HL-60 (cell line): ENCODE data around the gene SYVN1.

Source experiments
- DNase-seq, 2 experiments: peaks; one replicate each; pipeline ENCODE4 v3.0.0-alpha.2; 2010 to 2020; ENCODE audit warnings: low read depth in 1 of 2, low spot score in 1 of 2
- H3K27ac ChIP-seq: fragments of 250-450 bp; sonication (Bioruptor Pico); replicated peaks from 2 replicates; pipeline ENCODE4 v1.5.1; 2020; ENCODE audit warnings: mild to moderate bottlenecking, moderate library complexity
- H3K27me3 ChIP-seq: fragments of 250-450 bp; sonication (Bioruptor Pico); 2 replicates; pipeline ENCODE4 v1.5.1; 2021; ENCODE audit warnings: mild to moderate bottlenecking, moderate library complexity; ENCODE audit not compliant: insufficient read depth, poor library complexity, severe bottlenecking
- H3K4me3 ChIP-seq: replicated peaks from 2 replicates; pipeline ENCODE4 v1.5.1; 2011; ENCODE audit warnings: mild to moderate bottlenecking, control low read depth, low read length; ENCODE audit not compliant: insufficient read depth
- CTCF ChIP-seq: IDR thresholded peaks from one replicate; pipeline ENCODE4 v1.5.1; 2011; ENCODE audit warnings: low read length, control low read depth, inconsistent platforms; ENCODE audit not compliant: insufficient read depth
- GABPA ChIP-seq: IDR thresholded peaks from 2 replicates; pipeline ENCODE4 v1.6.1; 2012; ENCODE audit warnings: low read depth
- POLR2AphosphoS5 ChIP-seq: IDR thresholded peaks from 2 replicates; pipeline ENCODE4 v1.6.1; 2012; ENCODE audit warnings: low read depth
- REST ChIP-seq: IDR thresholded peaks from 2 replicates; pipeline ENCODE4 v1.6.1; 2012; ENCODE audit warnings: low read depth; ENCODE audit not compliant: insufficient replicate concordance
- SPI1 ChIP-seq: IDR thresholded peaks from 2 replicates; pipeline ENCODE4 v1.6.1; 2012; ENCODE audit warnings: low read depth, mild to moderate bottlenecking, borderline replicate concordance

The SYVN1 gene

GRCh38 chr11:65125197-65126056 is 8.9 kb downstream of the SYVN1 start:
- no peak overlapping the region for H3K27ac ChIP-seq
- H3K27me3 ChIP-seq = no peaks in the 10 kb centered on the region
- no peak for DNase-seq
- H3K4me3 ChIP-seq = no peak overlapping the region
- TF ChIP-seq CTCF (no peak), REST (no peak), GABPA (no peak)

- no peak for DNase-seq
- no peaks in the 10 kb centered on the region for H3K27me3 ChIP-seq
- no peak overlapping the region for H3K4me3 ChIP-seq
- TF ChIP-seq GABPA = no peak
- no peak for TF ChIP-seq SPI1
- TF ChIP-seq CTCF = no peak
- no peak for TF ChIP-seq POLR2AphosphoS5
- TF ChIP-seq REST = no peak
- no peak overlapping the region for H3K27ac ChIP-seq
These were observed 9.7 kb downstream of the SYVN1 start for GRCh38 chr11:65124480-65125196.

GRCh38 chr11:65121865-65122696 is 12.2 kb downstream of the SYVN1 start, which contains the start of the genes FAU and MRPL49:
FAU (minus strand) TSS chr11:65122134; CDS start chr11:65121813, 321 bp downstream.
MRPL49 (plus strand) TSS chr11:65122321; CDS start chr11:65122347, 26 bp downstream.
- Histone ChIP-seq H3K27ac (peak within 1 kb of the TSS; percentile 92), H3K4me3 (peak within 1 kb of the TSS; percentile 76), H3K27me3 (no peaks in the 10 kb centered on the region)
- no peak for TF ChIP-seq CTCF
- TF ChIP-seq REST = peak; percentile 48
- TF ChIP-seq POLR2AphosphoS5 = peak; percentile 95
- no peak for TF ChIP-seq GABPA
- peak; percentile 70; the same call in 1 of the 2 replicates for TF ChIP-seq SPI1
- peak; percentile 99 for DNase-seq
